Measurements from ENCODE around the gene FILIP1L. TPM values are rescaled to one million over a fixed set of nuclear protein-coding genes. Genes with fewer than 3 reads are reported as not detected.

FILIP1L gene
- total and polyA plus RNA-seq, 5 donors: 42.2 to 88.3 (median 56.4) TPM

- peak; percentile 78 to 86 for ATAC-seq
- Histone ChIP-seq H3K9me3 (ENCODE audit: control insufficient read depth, low read length) (no peaks in the 10 kb centered on the region), H3K27me3 (ENCODE audit: control insufficient read depth, insufficient read depth) (no peaks in the 10 kb centered on the region), H3K4me3 (ENCODE audit: low read length) (no peak overlapping the region), H3K4me1 (ENCODE audit: control insufficient read depth, insufficient read depth, low read length) (peaks cover 7% of the 10 kb centered on the region), H3K27ac (ENCODE audit: low read length) (peak overlapping the region; percentile 55)
- no peak for DNase-seq
- intact Hi-C loops (cut with DNase I): no loop called here
- WGBS: 67% methylated on average over 1 of the region's 1 CpG
Observed at GRCh38 chr3:100150473-100150872, 36.2 kb upstream of the FILIP1L start.

- intact Hi-C loops (cut with DNase I): no loop called here
- DNase-seq (no peak), ATAC-seq (no peak)
- no peak overlapping the region for H3K27ac ChIP-seq (ENCODE audit: low read length)
- no peak overlapping the region for H3K4me3 ChIP-seq (ENCODE audit: low read length)
- H3K27me3 ChIP-seq (ENCODE audit: control insufficient read depth, insufficient read depth): no peaks in the 10 kb centered on the region
- 71% methylated on average over 6 of the region's 6 CpGs for WGBS
- no peaks in the 10 kb centered on the region for H3K9me3 ChIP-seq (ENCODE audit: control insufficient read depth, low read length)
- H3K4me1 ChIP-seq (ENCODE audit: control insufficient read depth, insufficient read depth, low read length): peaks cover 7% of the 10 kb centered on the region
Observed at GRCh38 chr3:100149713-100150415, 35.6 kb upstream of the FILIP1L start.

- WGBS: 81% methylated on average over 2 of the region's 2 CpGs
- intact Hi-C loops (cut with DNase I): no loop called here
Observed at GRCh38 chr3:100149130-100149529, 34.8 kb upstream of the FILIP1L start.

DNA sequence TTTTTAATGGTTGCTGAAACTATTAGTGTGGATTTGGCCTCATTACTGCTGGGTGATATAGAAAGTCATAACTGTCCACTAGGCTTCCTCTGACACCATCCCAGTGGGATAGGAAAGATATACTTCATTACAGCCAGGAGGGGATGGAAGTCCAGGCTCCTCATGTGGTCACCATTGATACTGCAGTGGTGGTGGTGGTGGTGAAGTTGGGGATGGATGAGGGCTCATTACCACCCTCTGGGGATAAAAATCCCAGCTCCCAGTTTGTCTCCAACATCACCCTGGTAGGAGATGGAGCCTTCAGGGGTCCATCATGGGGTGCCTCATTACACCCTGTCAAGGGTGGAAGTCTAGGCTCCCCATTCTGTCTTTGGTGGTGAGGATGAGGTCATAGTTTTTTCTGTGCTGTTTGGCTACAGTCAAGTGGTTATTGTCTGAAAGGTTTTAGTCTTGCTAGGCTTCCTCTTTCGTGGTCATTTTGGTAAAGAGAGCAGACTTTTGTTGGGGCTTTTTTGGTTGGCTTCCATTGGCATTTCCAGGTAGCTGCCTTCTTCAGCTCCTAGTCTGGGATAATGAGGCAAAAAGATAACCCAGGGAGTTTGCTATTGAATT, 30.1 kb upstream of the FILIP1L start:
- no peaks in the 10 kb centered on the region for H3K27me3 ChIP-seq (ENCODE audit: control insufficient read depth, insufficient read depth)
- ATAC-seq (no peak), DNase-seq (no peak)
- no peak overlapping the region for H3K27ac ChIP-seq (ENCODE audit: low read length)
- 83% methylated on average over 1 of the region's 1 CpG for WGBS
- intact Hi-C loops (cut with DNase I): no loop called here
- no peaks in the 10 kb centered on the region for H3K4me1 ChIP-seq (ENCODE audit: control insufficient read depth, insufficient read depth, low read length)
- no peaks in the 10 kb centered on the region for H3K9me3 ChIP-seq (ENCODE audit: control insufficient read depth, low read length)
- no peak overlapping the region for H3K4me3 ChIP-seq (ENCODE audit: low read length)

More at GRCh38 chr3:100149130-100149529, 34.8 kb upstream of the FILIP1L start:
- peaks cover 7% of the 10 kb centered on the region for H3K4me1 ChIP-seq (ENCODE audit: control insufficient read depth, insufficient read depth, low read length)
- no peaks in the 10 kb centered on the region for H3K9me3 ChIP-seq (ENCODE audit: control insufficient read depth, low read length)
- no peak overlapping the region for H3K4me3 ChIP-seq (ENCODE audit: low read length)
- H3K27ac ChIP-seq (ENCODE audit: low read length): no peak overlapping the region
- ATAC-seq (no peak), DNase-seq (no peak)
- H3K27me3 ChIP-seq (ENCODE audit: control insufficient read depth, insufficient read depth): no peaks in the 10 kb centered on the region

- Histone ChIP-seq H3K27me3 (ENCODE audit: control insufficient read depth, insufficient read depth) (no peaks in the 10 kb centered on the region), H3K4me3 (ENCODE audit: low read length) (no peak overlapping the region), H3K27ac (ENCODE audit: low read length) (no peak overlapping the region), H3K4me1 (ENCODE audit: control insufficient read depth, insufficient read depth, low read length) (no peaks in the 10 kb centered on the region), H3K9me3 (ENCODE audit: control insufficient read depth, low read length) (no peaks in the 10 kb centered on the region)
- DNase-seq (no peak), ATAC-seq (no peak)
- 87% methylated on average over 1 of the region's 1 CpG for WGBS
- intact Hi-C loops (cut with DNase I): no loop called here
Observed at GRCh38 chr3:100141586-100141985, 27.3 kb upstream of the FILIP1L start.

GRCh38 chr3:100140976-100141375, 26.7 kb upstream of the FILIP1L start:
- WGBS: 97% methylated on average over 1 of the region's 1 CpG
- intact Hi-C loops (cut with DNase I): no loop called here

GRCh38 chr3:100136921-100137320, 22.6 kb upstream of the FILIP1L start:
- Histone ChIP-seq H3K4me3 (ENCODE audit: low read length) (no peak overlapping the region), H3K4me1 (ENCODE audit: control insufficient read depth, insufficient read depth, low read length) (no peaks in the 10 kb centered on the region), H3K27ac (ENCODE audit: low read length) (peak overlapping the region; percentile 51), H3K27me3 (ENCODE audit: control insufficient read depth, insufficient read depth) (no peaks in the 10 kb centered on the region), H3K9me3 (ENCODE audit: control insufficient read depth, low read length) (no peaks in the 10 kb centered on the region)
- intact Hi-C loops (cut with DNase I): no loop called here
- 57% methylated on average over 1 of the region's 1 CpG for WGBS
- ATAC-seq (peak; percentile 94 to 97), DNase-seq (peak; percentile 19 to 71 (median 35))

More at GRCh38 chr3:100140976-100141375, 26.7 kb upstream of the FILIP1L start:
- no peak overlapping the region for H3K27ac ChIP-seq (ENCODE audit: low read length)
- no peak for ATAC-seq
- DNase-seq: no peak
- no peaks in the 10 kb centered on the region for H3K4me1 ChIP-seq (ENCODE audit: control insufficient read depth, insufficient read depth, low read length)
- H3K27me3 ChIP-seq (ENCODE audit: control insufficient read depth, insufficient read depth): no peaks in the 10 kb centered on the region
- no peaks in the 10 kb centered on the region for H3K9me3 ChIP-seq (ENCODE audit: control insufficient read depth, low read length)
- no peak overlapping the region for H3K4me3 ChIP-seq (ENCODE audit: low read length)

- intact Hi-C loops (cut with DNase I): no loop called here
- DNase-seq: no peak
- WGBS: 70% methylated on average over 6 of the region's 6 CpGs
- Histone ChIP-seq H3K27me3 (ENCODE audit: control insufficient read depth, insufficient read depth) (no peaks in the 10 kb centered on the region), H3K27ac (ENCODE audit: low read length) (no peak overlapping the region), H3K4me3 (ENCODE audit: low read length) (no peak overlapping the region), H3K4me1 (ENCODE audit: control insufficient read depth, insufficient read depth, low read length) (no peaks in the 10 kb centered on the region), H3K9me3 (ENCODE audit: control insufficient read depth, low read length) (no peaks in the 10 kb centered on the region)
- ATAC-seq: no peak
Observed at GRCh38 chr3:100131241-100131640, 16.9 kb upstream of the FILIP1L start.

- Histone ChIP-seq H3K27ac (ENCODE audit: low read length) (no peak overlapping the region), H3K4me3 (ENCODE audit: low read length) (no peak overlapping the region), H3K27me3 (ENCODE audit: control insufficient read depth, insufficient read depth) (no peaks in the 10 kb centered on the region), H3K9me3 (ENCODE audit: control insufficient read depth, low read length) (no peaks in the 10 kb centered on the region), H3K4me1 (ENCODE audit: control insufficient read depth, insufficient read depth, low read length) (no peaks in the 10 kb centered on the region)
- ATAC-seq: no peak
- WGBS: 72% methylated on average over 1 of the region's 1 CpG
- DNase-seq: no peak
- intact Hi-C loops (cut with DNase I): no loop called here
Observed at GRCh38 chr3:100129941-100130340, 15.6 kb upstream of the FILIP1L start.

DNA sequence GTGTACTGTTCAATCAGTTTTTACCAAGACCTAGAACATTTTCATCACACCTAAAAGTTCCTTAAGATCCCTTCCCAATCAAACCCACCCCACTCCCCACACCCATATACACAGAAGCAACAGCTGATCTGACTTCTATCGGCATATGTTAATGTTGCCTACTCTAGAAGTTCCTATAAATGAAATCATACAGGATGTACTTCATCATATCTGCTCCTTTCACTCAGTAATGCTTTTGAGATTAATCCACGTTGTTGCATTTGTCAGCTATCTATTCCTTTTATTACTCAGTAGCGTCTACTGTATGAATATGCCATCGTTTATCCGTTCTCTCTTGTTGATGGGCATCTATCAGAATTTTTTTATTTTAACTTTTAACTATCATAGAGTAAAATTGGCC, 14.3 kb upstream of the FILIP1L start:
- no peaks in the 10 kb centered on the region for H3K9me3 ChIP-seq (ENCODE audit: control insufficient read depth, low read length)
- H3K27me3 ChIP-seq (ENCODE audit: control insufficient read depth, insufficient read depth): no peaks in the 10 kb centered on the region
- 67% methylated on average over 5 of the region's 5 CpGs for WGBS
- H3K4me1 ChIP-seq (ENCODE audit: control insufficient read depth, insufficient read depth, low read length): peaks cover 3% of the 10 kb centered on the region
- no peak overlapping the region for H3K27ac ChIP-seq (ENCODE audit: low read length)
- no peak for ATAC-seq
- no peak overlapping the region for H3K4me3 ChIP-seq (ENCODE audit: low read length)
- DNase-seq: no peak
- intact Hi-C loops (cut with DNase I): no loop called here

DNA sequence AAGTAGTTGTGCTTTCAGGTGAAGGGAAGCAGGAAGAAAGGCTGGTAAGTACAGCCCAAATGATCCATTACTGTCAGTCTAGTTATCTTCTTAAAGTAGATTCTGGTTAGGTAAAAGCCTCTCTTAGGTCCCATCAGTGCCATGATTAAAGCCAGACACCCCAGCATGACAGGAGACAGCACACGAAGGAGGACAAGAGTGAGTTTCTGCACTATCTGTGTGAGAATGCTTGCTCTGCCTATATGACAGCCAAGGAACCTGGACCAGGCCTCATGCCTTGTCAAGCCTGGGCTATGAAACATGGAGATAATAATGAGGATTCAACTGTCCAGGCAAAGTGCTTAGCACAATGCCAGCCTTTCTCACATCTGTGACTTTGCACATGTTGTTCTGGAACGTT, 13.5 kb upstream of the FILIP1L start:
- no peak overlapping the region for H3K27ac ChIP-seq (ENCODE audit: low read length)
- no peaks in the 10 kb centered on the region for H3K9me3 ChIP-seq (ENCODE audit: control insufficient read depth, low read length)
- no peaks in the 10 kb centered on the region for H3K27me3 ChIP-seq (ENCODE audit: control insufficient read depth, insufficient read depth)
- ATAC-seq (no peak), DNase-seq (no peak)
- H3K4me3 ChIP-seq (ENCODE audit: low read length): no peak overlapping the region
- peaks cover 4% of the 10 kb centered on the region for H3K4me1 ChIP-seq (ENCODE audit: control insufficient read depth, insufficient read depth, low read length)
- WGBS: 38% methylated on average over 2 of the region's 2 CpGs
- intact Hi-C loops (cut with DNase I): no loop called here
